Anterior cingulate cortex (tissue), 58 donors: ENCODE measurements around the gene SAE1.
A peak's percentile ranks its signal among the peaks of the same experiment; 100 is the strongest.
"Not testable (repeated sequence)": the region's sequence is repeated elsewhere in the genome, so short reads cannot be mapped to it uniquely, and the experiment has no call there.

Experiments
- DNase-seq, 58 donors: peaks; one replicate each; lab custom pipeline; 2025; lab: John Stamatoyannopoulos, UW

Gene SAE1

GRCh38 chr19:47231215-47232054 lies 100.8 kb downstream of the SAE1 start:
- peak in 57 of 58 donors; percentile 2 to 88 (median 72) for DNase-seq

GRCh38 chr19:47232422-47233211 lies 102.0 kb downstream of the SAE1 start:
- peak in 1 of 58 donors; percentile 0 for DNase-seq

GRCh38 chr19:47236072-47236675 lies 105.5 kb downstream of the SAE1 start:
- no peak for DNase-seq

- no peak for DNase-seq
Observed at GRCh38 chr19:47239152-47239551, 108.5 kb downstream of the SAE1 start.

- peak; percentile 31 to 96 (median 83) for DNase-seq
Observed at GRCh38 chr19:47239610-47240296, 109.1 kb downstream of the SAE1 start.

GRCh38 chr19:47240556-47240955 lies 109.9 kb downstream of the SAE1 start:
- no peak for DNase-seq

- peak in 51 of 58 donors; percentile 6 to 82 (median 44) for DNase-seq
Observed at GRCh38 chr19:47240996-47241918, 110.6 kb downstream of the SAE1 start.

- DNase-seq, result no peak
Observed at GRCh38 chr19:47241919-47242577, 111.4 kb downstream of the SAE1 start.

- DNase-seq, result no peak
Observed at GRCh38 chr19:47243364-47243775, 112.7 kb downstream of the SAE1 start.

GRCh38 chr19:47243776-47244547 lies 113.3 kb downstream of the SAE1 start:
- DNase-seq, result peak in 57 of 58 donors; percentile 28 to 89 (median 73)

GRCh38 chr19:47247308-47247990 lies 116.8 kb downstream of the SAE1 start:
- peak in 54 of 58 donors; percentile 10 to 84 (median 38) for DNase-seq

- not testable (repeated sequence) for DNase-seq
Observed at GRCh38 chr19:47253016-47253415, 122.4 kb downstream of the SAE1 start.

GRCh38 chr19:47253467-47253881 lies 122.8 kb downstream of the SAE1 start:
- no peak for DNase-seq

- no peak for DNase-seq
Observed at GRCh38 chr19:47253970-47254369, 123.3 kb downstream of the SAE1 start.

GRCh38 chr19:47255879-47256692 lies 125.5 kb downstream of the SAE1 start, which contains the start of gene CCDC9:
CCDC9 (plus strand) TSS chr19:47256525; CDS start chr19:47258401, 1,876 bp downstream.
- DNase-seq, result peak in 56 of 58 donors; percentile 89 to 100 (median 98)
